MG63 (cell line): ENCODE measurements around the gene COX7C. TPM values are rescaled to one million over a fixed set of nuclear protein-coding genes. Genes with fewer than 3 reads are reported as not detected.
"Not testable (repeated sequence)": the region's sequence is repeated elsewhere in the genome, so short reads cannot be mapped to it uniquely, and the experiment has no call there.

Source experiments
- DNase-seq: peaks from one replicate; pipeline ENCODE4 v3.0.0-alpha.2; 2020
- H3K27me3 ChIP-seq: fragments of 250-450 bp; sonication (Bioruptor Pico); 2 replicates; pipeline ENCODE4 v1.5.1; 2020; ENCODE audit warnings: mild to moderate bottlenecking, moderate library complexity
- H3K36me3 ChIP-seq: fragments of 250-450 bp; sonication (Bioruptor Pico); 2 replicates; pipeline ENCODE4 v1.5.1; 2020; ENCODE audit warnings: mild to moderate bottlenecking, moderate library complexity
- H3K4me3 ChIP-seq: fragments of 250-450 bp; sonication (Bioruptor Pico); 2 replicates; pipeline ENCODE4 v1.5.1; 2020; ENCODE audit warnings: mild to moderate bottlenecking, moderate library complexity
- H3K9me3 ChIP-seq: fragments of 250-450 bp; sonication (Bioruptor Pico); 2 replicates; pipeline ENCODE4 v1.5.1; 2020; ENCODE audit warnings: mild to moderate bottlenecking, moderate library complexity
- total RNA-seq: library from RNA; depleted of rRNA; stranded (reverse); fragments of >200 nt; shearing (Covaris generic); gene quantifications from 2 replicates; pipeline ENCODE4 v1.2.3, GENCODE V29; 2014; ENCODE audit warnings: low replicate concordance; rRNA removed

The COX7C gene, protein sequence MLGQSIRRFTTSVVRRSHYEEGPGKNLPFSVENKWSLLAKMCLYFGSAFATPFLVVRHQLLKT
- total RNA-seq, result 554 and 683 TPM in 2 replicates

DNA sequence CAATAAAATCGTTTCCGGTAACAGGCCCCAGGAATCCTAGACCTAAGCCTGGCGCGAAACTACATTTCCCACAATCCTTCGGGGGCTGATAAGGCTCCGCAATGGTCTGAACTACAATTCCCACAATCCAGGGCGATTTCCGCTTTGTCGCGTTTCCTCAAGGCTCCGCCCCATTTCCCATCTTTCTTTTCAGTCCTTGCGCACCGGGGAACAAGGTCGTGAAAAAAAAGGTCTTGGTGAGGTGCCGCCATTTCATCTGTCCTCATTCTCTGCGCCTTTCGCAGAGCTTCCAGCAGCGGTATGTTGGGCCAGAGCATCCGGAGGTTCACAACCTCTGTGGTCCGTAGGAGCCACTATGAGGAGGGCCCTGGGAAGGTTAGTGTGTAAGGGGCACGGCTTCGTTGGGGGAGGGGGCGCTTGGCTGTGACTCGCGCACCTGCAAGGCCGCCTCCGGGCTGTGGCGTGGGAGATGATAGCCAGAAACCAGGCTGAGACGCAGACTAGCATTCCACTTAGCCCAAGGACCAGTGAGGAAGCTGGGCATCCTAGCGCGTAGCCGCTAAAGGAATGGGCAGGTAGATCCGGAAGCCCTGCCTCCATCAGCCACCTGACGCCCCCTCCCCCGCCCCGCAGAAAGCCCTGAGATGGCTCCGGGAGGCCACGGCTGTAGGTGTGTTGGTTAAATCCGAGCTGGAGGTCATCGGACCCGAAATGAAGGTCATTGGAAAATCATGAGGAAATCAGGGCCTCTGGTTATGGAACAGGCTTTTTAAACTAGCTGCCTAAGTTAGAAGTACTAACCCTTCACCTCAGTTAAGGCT is at the start of gene COX7C:
COX7C (plus strand) TSS at position 186 of the 821 bp plus-strand sequence; CDS start at position 301, 115 bp downstream.
- Histone ChIP-seq H3K9me3 (no peaks in the 10 kb centered on the region; the same call in 1 of the 2 replicates), H3K4me3 (peak within 1 kb of the TSS; percentile 100), H3K27me3 (no peaks in the 10 kb centered on the region; the same call in none of the 2 replicates), H3K36me3 (peaks cover 43% of the 10 kb centered on the region)
- DNase-seq, result peak; percentile 94

GRCh38 chr5:86569522-86570426 is 48.0 kb upstream of the COX7C start:
- H3K27me3 ChIP-seq, H3K36me3 ChIP-seq, H3K4me3 ChIP-seq, H3K9me3 ChIP-seq, DNase-seq: not testable (repeated sequence)

DNA sequence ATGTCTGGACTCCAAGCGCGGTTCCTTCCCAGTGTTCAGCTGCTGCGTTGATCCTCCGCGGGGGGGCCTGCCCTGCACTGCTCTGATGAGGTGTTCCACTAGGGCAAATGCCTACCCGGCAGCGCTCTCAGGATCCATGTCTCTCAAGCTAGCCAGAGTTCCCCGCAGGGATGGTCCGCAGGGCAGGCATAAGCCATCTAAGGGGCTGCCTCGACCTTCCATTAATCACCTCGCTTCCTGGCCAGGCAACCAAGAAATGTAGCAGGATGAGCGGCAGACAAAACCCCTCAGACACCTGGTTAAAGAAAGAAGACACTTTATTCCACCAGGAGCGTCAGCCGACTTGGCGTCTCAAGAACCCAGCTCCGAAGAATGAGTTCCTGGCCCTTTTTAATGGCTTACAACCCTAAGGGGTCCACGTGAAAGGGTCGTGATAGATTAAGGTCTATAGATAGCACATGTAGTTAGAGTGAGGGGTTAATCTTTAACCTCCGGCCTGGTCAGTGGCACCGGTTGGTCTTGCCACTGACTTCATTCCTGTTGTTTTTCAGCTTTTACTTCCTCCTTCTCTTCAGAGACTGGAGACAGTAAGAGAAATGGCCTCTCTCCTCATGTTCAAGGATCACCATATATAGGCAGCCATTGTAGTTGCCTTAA is 47.2 kb upstream of the COX7C start:
- no peaks in the 10 kb centered on the region for H3K36me3 ChIP-seq
- H3K9me3 ChIP-seq, result no peaks in the 10 kb centered on the region
- DNase-seq, result no peak
- no peak overlapping the region for H3K4me3 ChIP-seq
- H3K27me3 ChIP-seq, result no peaks in the 10 kb centered on the region

DNA sequence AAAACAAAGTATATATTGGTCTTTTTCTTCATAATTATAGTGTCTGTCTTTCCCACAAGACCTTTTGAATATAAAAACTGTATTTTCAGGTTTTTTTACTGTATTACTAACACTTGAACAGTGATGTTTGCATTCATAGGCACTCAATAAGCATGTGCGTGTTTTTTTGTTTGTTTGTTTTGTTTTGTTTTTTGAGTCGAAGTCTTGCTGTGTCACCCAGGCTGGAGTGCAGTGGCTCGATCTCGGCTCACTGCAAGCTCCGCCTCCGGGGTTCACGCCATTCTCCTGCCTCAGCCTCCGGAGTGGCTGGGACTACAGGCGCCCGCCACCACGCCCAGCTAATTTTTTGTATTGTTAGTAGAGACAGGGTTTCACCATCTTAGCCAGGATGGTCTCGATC is 46.6 kb upstream of the COX7C start:
- H3K9me3 ChIP-seq, DNase-seq, H3K4me3 ChIP-seq, H3K36me3 ChIP-seq, H3K27me3 ChIP-seq: not testable (repeated sequence)

- Histone ChIP-seq H3K4me3 (no peak overlapping the region), H3K36me3 (no peaks in the 10 kb centered on the region), H3K9me3 (no peaks in the 10 kb centered on the region), H3K27me3 (peaks cover 2% of the 10 kb centered on the region; the same call in 1 of the 2 replicates)
- no peak for DNase-seq
Observed at GRCh38 chr5:86572825-86573517, 44.8 kb upstream of the COX7C start.

DNA sequence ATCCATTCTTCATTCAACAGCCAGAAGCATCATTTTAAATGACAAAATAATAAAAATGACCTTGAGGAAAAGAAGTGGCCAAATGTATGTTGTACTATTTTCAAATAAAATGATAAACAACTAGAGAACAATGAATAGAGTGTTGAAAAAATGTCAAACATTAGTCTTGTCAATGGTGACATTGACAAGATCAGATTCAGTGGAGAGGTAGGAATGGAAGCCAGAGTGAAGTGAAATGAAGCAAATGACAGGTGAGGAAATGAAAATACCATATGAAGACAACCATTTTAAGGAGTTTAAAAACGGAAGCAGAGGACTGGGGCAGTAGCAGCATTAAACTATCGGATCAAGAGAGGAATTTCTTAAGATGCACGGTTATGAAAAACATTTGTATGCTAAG is 38.2 kb upstream of the COX7C start:
- H3K9me3 ChIP-seq, result no peaks in the 10 kb centered on the region
- peaks cover 2% of the 10 kb centered on the region; the same call in 1 of the 2 replicates for H3K27me3 ChIP-seq
- H3K4me3 ChIP-seq, result no peak overlapping the region

DNA sequence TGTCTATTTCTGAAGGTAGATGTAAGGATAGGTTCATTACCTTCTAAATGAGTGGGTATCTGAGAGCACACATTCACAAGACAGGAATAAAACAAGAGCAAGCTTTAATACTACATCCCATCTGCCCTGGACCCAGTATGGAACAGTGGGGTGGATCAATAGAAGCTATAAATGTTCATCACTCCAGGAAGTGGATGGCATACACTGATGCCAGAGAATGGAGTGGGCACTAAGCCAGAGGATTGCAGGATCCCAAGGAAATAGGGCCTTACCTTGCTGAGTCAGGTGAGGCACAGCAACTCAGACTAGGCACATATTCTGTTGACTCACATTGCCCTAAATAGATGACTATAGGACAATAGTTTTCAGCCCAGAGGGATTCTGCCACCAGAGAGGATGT is 21.3 kb upstream of the COX7C start:
- peaks cover 18% of the 10 kb centered on the region for H3K27me3 ChIP-seq
- no peak for DNase-seq
- H3K4me3 ChIP-seq, result no peak overlapping the region
- H3K9me3 ChIP-seq, result no peaks in the 10 kb centered on the region
- no peaks in the 10 kb centered on the region for H3K36me3 ChIP-seq

More for the DNA sequence above, 38.2 kb upstream of the COX7C start:
- DNase-seq, result no peak
- no peaks in the 10 kb centered on the region for H3K36me3 ChIP-seq

DNA sequence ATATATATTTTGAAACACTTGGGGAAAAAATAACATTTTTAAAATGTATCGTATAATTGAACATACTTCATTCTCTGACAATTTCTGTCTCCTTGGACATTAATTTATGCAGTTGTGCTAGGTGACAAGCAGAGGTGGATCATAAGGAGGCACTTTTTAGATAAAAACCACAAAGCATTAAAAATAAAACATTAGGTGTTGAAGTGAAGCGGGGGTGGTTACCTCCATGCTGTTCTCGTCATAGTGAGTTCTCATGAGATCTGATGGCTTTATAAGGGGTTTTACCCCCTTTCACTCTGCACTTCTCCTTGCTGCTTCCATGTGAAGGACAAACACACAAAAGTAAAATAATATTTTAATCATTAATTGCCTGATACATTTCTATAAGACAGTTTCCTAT is 11.9 kb upstream of the COX7C start:
- no peaks in the 10 kb centered on the region for H3K9me3 ChIP-seq
- no peak for DNase-seq
- peaks cover 4% of the 10 kb centered on the region for H3K27me3 ChIP-seq
- no peak overlapping the region for H3K4me3 ChIP-seq
- no peaks in the 10 kb centered on the region for H3K36me3 ChIP-seq

GRCh38 chr5:86613455-86613854 is 4.3 kb upstream of the COX7C start:
- Histone ChIP-seq H3K27me3 (no peaks in the 10 kb centered on the region; the same call in none of the 2 replicates), H3K4me3 (no peak overlapping the region), H3K9me3 (no peaks in the 10 kb centered on the region; the same call in 1 of the 2 replicates), H3K36me3 (peaks cover 11% of the 10 kb centered on the region)
- no peak for DNase-seq

DNA sequence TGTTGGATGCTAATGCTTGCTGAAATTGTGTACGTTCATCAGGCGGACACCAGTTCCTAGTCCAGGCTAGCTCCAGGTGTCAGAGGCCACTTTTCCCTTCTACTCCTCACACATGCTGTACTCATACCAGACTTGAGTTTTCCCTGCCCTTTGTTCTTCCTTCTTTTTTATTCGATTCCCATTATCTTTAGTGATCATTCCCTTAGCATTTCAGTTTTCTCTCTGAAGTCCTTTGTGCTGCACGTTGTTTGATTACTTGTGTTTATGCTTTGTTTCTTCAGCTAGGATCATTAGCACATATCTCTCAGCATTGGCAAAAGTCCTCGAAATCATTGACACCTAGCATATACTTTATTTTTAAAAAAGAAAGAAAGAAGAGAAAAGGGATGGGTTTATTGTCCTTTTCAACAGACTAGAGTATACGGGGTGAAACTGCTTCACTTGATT is 409 bp upstream of the COX7C start:
- no peaks in the 10 kb centered on the region; the same call in none of the 2 replicates for H3K27me3 ChIP-seq
- H3K4me3 ChIP-seq, result peak overlapping the region; percentile 100
- no peak for DNase-seq
- H3K36me3 ChIP-seq, result peaks cover 43% of the 10 kb centered on the region
- no peaks in the 10 kb centered on the region; the same call in 1 of the 2 replicates for H3K9me3 ChIP-seq

DNA sequence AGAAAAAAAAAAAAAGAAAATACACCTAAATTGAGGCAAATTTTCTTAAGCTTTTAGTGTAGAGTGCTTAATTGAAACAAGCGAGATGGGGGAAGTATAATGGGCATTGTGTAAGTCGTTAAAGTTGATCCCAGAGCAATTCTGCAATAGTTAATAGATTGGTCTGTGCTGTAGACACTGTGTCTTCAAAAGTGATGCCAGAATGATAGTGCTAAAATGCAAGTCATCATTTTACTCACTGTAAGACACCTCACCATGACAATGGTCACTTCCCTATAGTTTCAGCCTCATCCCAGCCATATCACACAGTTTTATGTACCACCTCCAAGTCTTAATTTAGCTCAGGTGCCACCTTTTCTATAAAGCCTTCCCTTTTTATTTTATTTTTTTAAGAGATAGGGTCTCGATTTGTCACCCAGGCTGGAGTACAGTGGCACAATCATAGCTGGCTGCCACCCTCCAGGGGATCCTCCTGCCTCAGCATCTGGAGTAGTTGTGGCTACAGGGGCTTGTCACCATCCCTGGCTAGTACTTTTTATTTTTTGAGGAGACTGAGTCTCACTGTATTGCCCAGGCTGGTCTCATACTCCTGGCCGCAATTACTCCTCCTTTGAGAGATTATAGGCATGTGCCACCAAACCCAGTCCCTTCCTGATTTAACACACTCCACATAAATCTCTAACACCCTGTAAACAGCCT is 6.2 kb downstream of the COX7C start:
- Histone ChIP-seq H3K9me3 (no peaks in the 10 kb centered on the region), H3K27me3 (0 out of 2 replicates have a peak, but pooled peaks cover 11% of the 10 kb centered on the region), H3K36me3 (peaks cover 30% of the 10 kb centered on the region), H3K4me3 (no peak overlapping the region)
- DNase-seq, result no peak

DNA sequence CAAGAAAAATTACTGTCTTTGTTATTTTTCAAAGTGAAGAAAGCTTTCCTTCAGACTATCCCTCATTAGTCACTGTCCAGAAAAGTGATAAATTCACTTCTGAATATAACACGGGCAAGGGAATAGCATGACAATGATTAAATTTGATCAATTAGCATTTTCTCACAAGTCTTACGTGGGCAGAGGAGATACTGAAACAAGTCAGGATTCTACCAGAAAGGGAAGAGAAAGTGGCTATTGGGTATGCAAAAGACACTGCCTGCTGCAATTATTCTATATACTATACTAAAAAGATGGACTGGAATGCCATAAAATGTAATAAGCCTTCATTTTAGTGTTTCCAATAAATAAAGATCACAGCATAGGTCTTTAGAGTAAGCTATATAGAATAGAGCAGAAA is 7.4 kb downstream of the COX7C start:
- Histone ChIP-seq H3K36me3 (peaks cover 18% of the 10 kb centered on the region), H3K9me3 (no peaks in the 10 kb centered on the region), H3K27me3 (peaks cover 17% of the 10 kb centered on the region; the same call in 1 of the 2 replicates), H3K4me3 (no peak overlapping the region)
- DNase-seq, result no peak

DNA sequence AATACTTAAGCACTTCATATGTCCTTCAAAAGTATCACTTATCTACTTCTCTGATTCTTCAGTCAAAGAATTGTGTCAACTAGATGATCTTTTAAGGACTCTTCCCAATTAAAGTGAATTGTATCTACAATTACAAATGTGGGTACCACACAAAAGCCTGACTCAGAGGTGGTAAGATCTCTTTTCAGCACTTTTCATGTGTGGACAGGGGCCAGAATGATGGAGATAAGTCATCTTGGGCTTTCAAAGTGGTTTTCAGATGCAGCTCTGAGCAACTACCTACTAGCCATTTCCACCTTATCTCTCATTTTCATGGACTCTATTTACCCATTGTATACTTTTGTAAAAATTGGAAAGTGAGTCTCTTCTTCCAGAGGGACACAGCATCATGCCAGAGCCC is 8.4 kb downstream of the COX7C start:
- H3K9me3 ChIP-seq, result no peaks in the 10 kb centered on the region
- no peak for DNase-seq
- no peak overlapping the region for H3K4me3 ChIP-seq
- peaks cover 20% of the 10 kb centered on the region; the same call in 1 of the 2 replicates for H3K27me3 ChIP-seq
- peaks cover 8% of the 10 kb centered on the region for H3K36me3 ChIP-seq

GRCh38 chr5:86631165-86631564 is 13.4 kb downstream of the COX7C start:
- Histone ChIP-seq H3K9me3 (no peaks in the 10 kb centered on the region), H3K36me3 (no peaks in the 10 kb centered on the region), H3K27me3 (peaks cover 20% of the 10 kb centered on the region; the same call in 1 of the 2 replicates), H3K4me3 (no peak overlapping the region)
- DNase-seq, result no peak

- DNase-seq, result no peak
- H3K4me3 ChIP-seq, result no peak overlapping the region
Observed at GRCh38 chr5:86640998-86641397, 23.3 kb downstream of the COX7C start.

More at GRCh38 chr5:86640998-86641397, 23.3 kb downstream of the COX7C start:
- no peaks in the 10 kb centered on the region for H3K36me3 ChIP-seq
- H3K27me3 ChIP-seq, result peaks cover 21% of the 10 kb centered on the region
- no peaks in the 10 kb centered on the region for H3K9me3 ChIP-seq
